22Rv1 (cell line): ENCODE results near the gene TJAP1.

ENCODE experiments used
- H3K27ac ChIP-seq: fragments of 450-650 bp; 2 replicates; pipeline ENCODE4 v1.5.1; 2017
- CTCF ChIP-seq: fragments of 450-650 bp; IDR thresholded peaks from 2 replicates; pipeline ENCODE4 v1.5.1; 2017; ENCODE audit warnings: mild to moderate bottlenecking
- ZFX ChIP-seq: fragments of 450-650 bp; IDR thresholded peaks from 2 replicates; pipeline ENCODE4 v1.6.1; 2017; ENCODE audit warnings: antibody characterized with exemption, borderline replicate concordance

The TJAP1 gene

DNA sequence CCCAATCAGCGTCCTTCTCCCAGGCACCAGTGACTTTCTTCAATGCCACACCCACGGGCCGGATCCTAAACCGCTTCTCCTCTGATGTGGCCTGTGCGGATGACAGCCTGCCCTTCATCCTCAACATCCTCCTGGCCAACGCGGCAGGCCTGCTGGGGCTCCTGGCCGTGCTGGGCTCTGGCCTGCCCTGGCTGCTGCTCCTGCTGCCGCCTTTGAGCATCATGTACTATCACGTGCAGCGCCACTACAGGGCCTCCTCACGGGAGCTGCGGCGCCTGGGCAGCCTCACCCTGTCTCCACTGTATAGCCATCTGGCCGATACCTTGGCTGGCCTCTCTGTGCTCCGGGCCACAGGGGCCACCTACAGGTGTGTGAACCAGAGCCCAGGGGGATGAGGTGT is 31.8 kb upstream of the TJAP1 start:
- TF ChIP-seq ZFX, result no peak
- no peak for TF ChIP-seq CTCF
- H3K27ac ChIP-seq, result no peak overlapping the region

DNA sequence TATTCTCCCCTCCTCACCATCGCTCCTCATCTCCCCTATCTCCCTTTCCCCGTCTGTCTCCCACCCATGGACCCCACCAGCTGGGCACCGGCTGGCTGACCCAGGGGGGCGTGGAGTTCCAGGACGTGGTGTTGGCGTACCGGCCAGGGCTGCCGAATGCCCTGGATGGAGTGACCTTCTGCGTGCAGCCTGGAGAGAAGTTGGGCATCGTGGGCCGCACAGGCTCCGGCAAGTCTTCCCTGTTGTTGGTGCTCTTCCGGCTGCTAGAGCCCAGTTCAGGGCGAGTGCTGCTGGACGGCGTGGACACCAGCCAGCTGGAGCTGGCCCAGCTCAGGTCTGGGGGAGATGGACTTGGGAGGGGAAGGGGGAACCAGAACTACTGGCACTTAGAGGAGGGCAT is 29.8 kb upstream of the TJAP1 start:
- TF ChIP-seq CTCF (no peak), ZFX (no peak)

DNA sequence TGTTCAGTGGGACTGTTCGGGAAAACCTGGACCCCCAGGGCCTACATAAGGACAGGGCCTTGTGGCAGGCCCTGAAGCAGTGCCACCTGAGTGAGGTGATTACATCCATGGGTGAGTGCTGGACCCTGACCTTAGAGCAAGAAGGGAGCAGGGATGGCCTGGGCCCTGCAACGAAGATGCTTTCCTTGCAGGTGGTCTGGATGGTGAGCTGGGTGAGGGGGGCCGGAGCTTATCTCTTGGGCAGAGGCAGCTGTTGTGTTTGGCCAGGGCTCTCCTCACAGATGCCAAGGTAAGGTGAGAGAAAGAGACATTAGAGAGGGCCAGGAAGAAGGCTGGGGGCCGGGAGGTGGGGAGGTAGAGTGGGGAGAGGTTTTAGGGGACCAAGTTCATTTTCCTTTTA is 28.5 kb upstream of the TJAP1 start:
- TF ChIP-seq ZFX (no peak), CTCF (no peak)
- H3K27ac ChIP-seq, result no peak overlapping the region

More for the DNA sequence above, 29.8 kb upstream of the TJAP1 start:
- no peak overlapping the region for H3K27ac ChIP-seq

GRCh38 chr6:43450699-43451131 is 26.7 kb upstream of the TJAP1 start:
- H3K27ac ChIP-seq, result no peak overlapping the region
- no peak for TF ChIP-seq ZFX
- TF ChIP-seq CTCF, result no peak

GRCh38 chr6:43451348-43451747 is 26.0 kb upstream of the TJAP1 start:
- no peak for TF ChIP-seq CTCF
- TF ChIP-seq ZFX, result no peak
- no peak overlapping the region for H3K27ac ChIP-seq

DNA sequence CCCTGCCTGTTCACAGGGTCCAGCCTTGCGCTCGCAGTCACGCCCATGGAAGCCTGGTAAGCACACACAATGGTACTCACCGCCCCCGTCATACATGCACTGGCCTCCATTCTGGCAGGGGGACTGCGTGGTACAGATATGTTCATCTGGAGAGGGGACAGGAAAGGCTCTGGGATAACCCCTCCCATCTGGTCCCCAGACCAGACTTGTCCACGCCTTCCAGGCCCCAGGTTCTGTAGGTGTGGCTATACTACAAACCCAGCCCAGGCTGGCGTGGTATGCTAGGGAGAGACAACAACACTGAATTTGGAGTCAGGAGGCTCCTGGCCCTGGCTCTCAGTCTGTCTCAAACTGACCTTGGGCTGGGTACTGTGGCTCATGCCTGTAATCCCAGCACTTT is 25.4 kb upstream of the TJAP1 start:
- no peak for TF ChIP-seq CTCF
- no peak overlapping the region for H3K27ac ChIP-seq

DNA sequence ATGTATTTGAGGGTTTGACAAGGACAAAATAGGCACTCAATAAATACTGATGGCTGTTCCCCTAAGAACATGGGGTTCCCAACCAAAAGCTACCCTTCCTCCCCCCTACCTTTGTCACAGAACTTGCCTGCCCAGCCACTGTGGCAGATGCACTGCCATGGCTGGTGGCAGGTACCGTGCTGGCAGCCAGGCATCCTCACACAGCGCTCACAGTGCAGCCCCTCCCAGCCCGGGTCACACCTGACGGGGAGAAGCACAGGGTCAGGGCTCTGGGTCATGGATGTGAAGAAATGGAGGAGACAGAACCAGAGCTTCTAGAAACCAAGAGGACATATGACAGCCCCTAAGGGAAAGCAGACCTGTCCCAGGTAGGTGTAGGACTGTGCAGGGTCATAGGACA is 24.5 kb upstream of the TJAP1 start:
- H3K27ac ChIP-seq, result no peak overlapping the region
- TF ChIP-seq ZFX (no peak), CTCF (no peak)
